22Rv1 (cell line): Measurements from ENCODE around the gene PIM2.

Source experiments
- CTCF ChIP-seq: fragments of 450-650 bp; IDR thresholded peaks from 2 replicates; pipeline ENCODE4 v1.5.1; 2017; ENCODE audit warnings: mild to moderate bottlenecking
- ZFX ChIP-seq: fragments of 450-650 bp; IDR thresholded peaks from 2 replicates; pipeline ENCODE4 v1.6.1; 2017; ENCODE audit warnings: antibody characterized with exemption, borderline replicate concordance

DNA sequence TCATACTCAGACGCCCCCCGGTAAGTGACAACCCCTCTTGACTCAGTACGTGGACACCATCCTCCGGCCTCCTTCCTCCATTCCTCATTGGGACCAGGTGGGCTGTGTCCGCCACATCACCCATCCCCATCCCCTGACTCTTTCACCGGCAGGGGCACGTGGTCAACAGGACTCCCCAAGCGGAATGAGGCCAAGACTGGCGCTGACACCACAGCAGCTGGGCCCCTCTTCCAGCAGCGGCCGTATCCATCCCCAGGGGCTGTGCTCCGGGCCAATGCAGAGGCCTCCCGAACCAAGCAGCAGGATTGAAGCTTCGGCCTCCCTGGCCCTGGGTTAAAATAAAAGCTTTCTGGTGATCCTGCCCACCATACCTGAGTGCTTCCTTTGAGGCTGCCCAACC lies 16.0 kb downstream of the PIM2 start:
- no peak for TF ChIP-seq CTCF
- TF ChIP-seq ZFX = no peak
